Rectal smooth muscle tissue (tissue), 1 donor: Measurements from ENCODE around the gene AGRN.

Experiments used
- H3K27ac ChIP-seq: one replicate; pipeline ENCODE4 v1.7.0; 2013; ENCODE audit warnings: low read depth, low read length, inconsistent platforms
- H3K27me3 ChIP-seq: one replicate; pipeline ENCODE4 v1.7.0; 2013; ENCODE audit warnings: low read length; ENCODE audit not compliant: control insufficient read depth, insufficient read depth
- H3K36me3 ChIP-seq: one replicate; pipeline ENCODE4 v1.7.0; 2013; ENCODE audit warnings: low read length; ENCODE audit not compliant: control insufficient read depth, insufficient read depth
- H3K4me1 ChIP-seq: one replicate; pipeline ENCODE4 v1.7.0; 2013; ENCODE audit warnings: low read length; ENCODE audit not compliant: control insufficient read depth, insufficient read depth
- H3K4me3 ChIP-seq: one replicate; pipeline ENCODE4 v1.7.0; 2013; ENCODE audit warnings: low read length
- H3K9ac ChIP-seq: one replicate; pipeline ENCODE4 v1.7.0; 2013; ENCODE audit warnings: low read length

AGRN gene

DNA sequence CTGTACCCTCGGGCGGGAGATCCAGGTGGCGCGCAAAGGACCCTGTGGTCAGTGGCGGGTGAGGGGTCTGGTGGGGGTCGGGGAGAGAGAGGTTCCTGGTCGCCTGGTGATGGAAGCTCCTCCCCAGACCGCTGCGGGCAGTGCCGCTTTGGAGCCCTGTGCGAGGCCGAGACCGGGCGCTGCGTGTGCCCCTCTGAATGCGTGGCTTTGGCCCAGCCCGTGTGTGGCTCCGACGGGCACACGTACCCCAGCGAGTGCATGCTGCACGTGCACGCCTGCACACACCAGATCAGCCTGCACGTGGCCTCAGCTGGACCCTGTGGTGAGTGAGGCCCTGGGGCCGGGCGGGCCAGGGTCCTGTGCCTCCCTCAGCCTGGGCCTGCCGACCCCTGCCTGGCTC is 23.5 kb downstream of the AGRN start:
- Histone ChIP-seq H3K27me3 (peaks cover 7% of the 10 kb centered on the region), H3K9ac (no peak overlapping the region), H3K4me3 (no peak overlapping the region), H3K27ac (no peak overlapping the region), H3K4me1 (peaks cover 8% of the 10 kb centered on the region), H3K36me3 (no peaks in the 10 kb centered on the region)

DNA sequence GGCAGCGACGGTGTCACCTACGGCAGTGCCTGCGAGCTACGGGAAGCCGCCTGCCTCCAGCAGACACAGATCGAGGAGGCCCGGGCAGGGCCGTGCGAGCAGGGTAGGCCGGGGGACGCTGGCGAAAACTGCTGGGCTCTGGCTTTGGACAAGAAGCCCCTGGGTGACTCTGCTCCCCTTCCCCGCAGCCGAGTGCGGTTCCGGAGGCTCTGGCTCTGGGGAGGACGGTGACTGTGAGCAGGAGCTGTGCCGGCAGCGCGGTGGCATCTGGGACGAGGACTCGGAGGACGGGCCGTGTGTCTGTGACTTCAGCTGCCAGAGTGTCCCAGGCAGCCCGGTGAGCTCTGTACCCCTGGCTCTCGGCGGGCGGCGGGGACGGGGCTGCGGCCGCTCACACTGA is 24.0 kb downstream of the AGRN start:
- H3K36me3 ChIP-seq: no peaks in the 10 kb centered on the region
- peaks cover 4% of the 10 kb centered on the region for H3K27me3 ChIP-seq
- no peak overlapping the region for H3K4me3 ChIP-seq

GRCh38 chr1:1044455-1045078 is 24.6 kb downstream of the AGRN start:
- peaks cover 4% of the 10 kb centered on the region for H3K27me3 ChIP-seq
- no peak overlapping the region for H3K4me3 ChIP-seq
- H3K36me3 ChIP-seq: no peaks in the 10 kb centered on the region
- H3K4me1 ChIP-seq: peaks cover 8% of the 10 kb centered on the region
- no peak overlapping the region for H3K27ac ChIP-seq
- H3K9ac ChIP-seq: no peak overlapping the region

More for the DNA sequence above, 24.0 kb downstream of the AGRN start:
- Histone ChIP-seq H3K27ac (no peak overlapping the region), H3K4me1 (peaks cover 8% of the 10 kb centered on the region), H3K9ac (no peak overlapping the region)

- Histone ChIP-seq H3K9ac (no peak overlapping the region), H3K4me3 (no peak overlapping the region), H3K27ac (no peak overlapping the region), H3K36me3 (no peaks in the 10 kb centered on the region), H3K4me1 (peaks cover 4% of the 10 kb centered on the region), H3K27me3 (no peaks in the 10 kb centered on the region)
Measured at GRCh38 chr1:1045129-1045528, 25.2 kb downstream of the AGRN start.

DNA sequence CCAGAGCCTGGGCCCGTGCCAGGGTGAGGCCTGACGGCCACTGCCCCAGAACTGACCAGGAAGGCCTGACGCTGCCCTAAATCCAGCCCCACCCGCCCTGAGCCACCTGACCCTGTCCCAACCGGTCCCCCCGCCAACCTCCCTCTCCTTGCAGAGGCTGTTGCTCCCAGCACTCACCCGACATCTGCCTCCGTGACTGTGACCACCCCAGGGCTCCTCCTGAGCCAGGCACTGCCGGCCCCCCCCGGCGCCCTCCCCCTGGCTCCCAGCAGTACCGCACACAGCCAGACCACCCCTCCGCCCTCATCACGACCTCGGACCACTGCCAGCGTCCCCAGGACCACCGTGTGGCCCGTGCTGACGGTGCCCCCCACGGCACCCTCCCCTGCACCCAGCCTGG is 26.3 kb downstream of the AGRN start:
- no peaks in the 10 kb centered on the region for H3K27me3 ChIP-seq
- H3K4me3 ChIP-seq: no peak overlapping the region
- H3K4me1 ChIP-seq: no peaks in the 10 kb centered on the region
- no peak overlapping the region for H3K27ac ChIP-seq
- no peaks in the 10 kb centered on the region for H3K36me3 ChIP-seq
- H3K9ac ChIP-seq: no peak overlapping the region

- Histone ChIP-seq H3K27me3 (no peaks in the 10 kb centered on the region), H3K9ac (no peak overlapping the region), H3K4me3 (no peak overlapping the region), H3K36me3 (no peaks in the 10 kb centered on the region), H3K27ac (no peak overlapping the region), H3K4me1 (no peaks in the 10 kb centered on the region)
Measured at GRCh38 chr1:1046767-1047166, 26.8 kb downstream of the AGRN start.

- Histone ChIP-seq H3K27ac (no peak overlapping the region), H3K4me3 (no peak overlapping the region), H3K4me1 (no peaks in the 10 kb centered on the region), H3K9ac (no peak overlapping the region), H3K36me3 (no peaks in the 10 kb centered on the region), H3K27me3 (no peaks in the 10 kb centered on the region)
Measured at GRCh38 chr1:1047407-1047806, 27.5 kb downstream of the AGRN start.

- Histone ChIP-seq H3K4me1 (no peaks in the 10 kb centered on the region), H3K9ac (no peak overlapping the region), H3K27ac (no peak overlapping the region), H3K36me3 (peaks cover 3% of the 10 kb centered on the region), H3K4me3 (no peak overlapping the region), H3K27me3 (no peaks in the 10 kb centered on the region)
Measured at GRCh38 chr1:1047963-1048362, 28.0 kb downstream of the AGRN start.

- no peak overlapping the region for H3K27ac ChIP-seq
Measured at GRCh38 chr1:1048765-1049164, 28.8 kb downstream of the AGRN start.

GRCh38 chr1:1049318-1050165 is 29.6 kb downstream of the AGRN start:
- Histone ChIP-seq H3K4me1 (no peaks in the 10 kb centered on the region), H3K4me3 (no peak overlapping the region), H3K27ac (no peak overlapping the region), H3K36me3 (peaks cover 6% of the 10 kb centered on the region), H3K9ac (no peak overlapping the region), H3K27me3 (no peaks in the 10 kb centered on the region)

More at GRCh38 chr1:1048765-1049164, 28.8 kb downstream of the AGRN start:
- peaks cover 6% of the 10 kb centered on the region for H3K36me3 ChIP-seq
- H3K27me3 ChIP-seq: no peaks in the 10 kb centered on the region
- H3K9ac ChIP-seq: no peak overlapping the region
- H3K4me3 ChIP-seq: no peak overlapping the region
- H3K4me1 ChIP-seq: no peaks in the 10 kb centered on the region

DNA sequence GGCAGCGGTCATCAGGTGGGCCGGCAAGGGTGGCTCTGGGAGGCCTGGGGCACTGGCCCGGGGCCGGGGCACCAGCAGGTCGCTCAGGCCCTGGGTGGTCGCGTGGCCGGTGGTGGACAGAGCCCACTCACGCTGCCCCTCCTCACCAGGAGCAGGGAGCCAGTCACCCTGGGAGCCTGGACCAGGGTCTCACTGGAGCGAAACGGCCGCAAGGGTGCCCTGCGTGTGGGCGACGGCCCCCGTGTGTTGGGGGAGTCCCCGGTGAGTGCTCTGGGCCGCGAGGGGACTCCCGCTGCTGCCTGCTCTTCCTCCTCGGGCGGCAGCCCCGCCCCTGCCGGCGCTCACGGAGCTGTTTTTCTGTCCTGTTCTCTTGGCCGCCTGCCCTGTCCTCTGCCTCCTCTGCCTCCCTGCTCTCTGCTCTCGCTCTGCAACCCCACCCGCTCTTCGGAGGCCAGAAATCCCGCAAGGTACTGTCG is 30.7 kb downstream of the AGRN start:
- peaks cover 6% of the 10 kb centered on the region for H3K36me3 ChIP-seq
- H3K4me1 ChIP-seq: no peaks in the 10 kb centered on the region
- no peak overlapping the region for H3K9ac ChIP-seq
- no peak overlapping the region for H3K27ac ChIP-seq
- no peak overlapping the region for H3K4me3 ChIP-seq
- no peaks in the 10 kb centered on the region for H3K27me3 ChIP-seq

DNA sequence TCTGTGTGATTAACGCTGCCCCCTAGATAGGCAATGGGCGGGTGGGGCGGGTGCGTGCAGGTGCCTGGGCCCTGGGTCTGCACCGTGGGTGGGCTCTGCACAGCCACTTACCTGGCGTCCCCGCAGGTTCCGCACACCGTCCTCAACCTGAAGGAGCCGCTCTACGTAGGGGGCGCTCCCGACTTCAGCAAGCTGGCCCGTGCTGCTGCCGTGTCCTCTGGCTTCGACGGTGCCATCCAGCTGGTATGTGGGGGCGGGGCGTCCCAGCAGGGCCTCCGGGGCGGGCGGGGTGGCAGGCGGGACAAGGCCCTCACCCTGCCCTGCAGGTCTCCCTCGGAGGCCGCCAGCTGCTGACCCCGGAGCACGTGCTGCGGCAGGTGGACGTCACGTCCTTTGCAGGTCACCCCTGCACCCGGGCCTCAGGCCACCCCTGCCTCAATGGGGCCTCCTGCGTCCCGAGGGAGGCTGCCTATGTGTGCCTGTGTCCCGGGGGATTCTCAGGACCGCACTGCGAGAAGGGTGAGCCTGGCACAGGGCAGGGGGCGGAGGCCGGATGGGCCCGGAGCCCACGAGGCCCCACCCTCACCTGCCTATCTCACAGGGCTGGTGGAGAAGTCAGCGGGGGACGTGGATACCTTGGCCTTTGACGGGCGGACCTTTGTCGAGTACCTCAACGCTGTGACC is 31.3 kb downstream of the AGRN start:
- Histone ChIP-seq H3K27ac (no peak overlapping the region), H3K4me3 (no peak overlapping the region), H3K9ac (no peak overlapping the region), H3K36me3 (peaks cover 6% of the 10 kb centered on the region), H3K27me3 (no peaks in the 10 kb centered on the region), H3K4me1 (no peaks in the 10 kb centered on the region)
